GM21381 (cell line): Measurements from ENCODE around the gene GGACT.

Experiments
- ATAC-seq: cut with Tn5 transposase; IDR thresholded peaks from one replicate; pipeline ENCODE4 v1.9.1; 2021; ENCODE audit warnings: mild to moderate bottlenecking, moderate library complexity; ENCODE audit not compliant: unreplicated experiment

The GGACT gene

DNA sequence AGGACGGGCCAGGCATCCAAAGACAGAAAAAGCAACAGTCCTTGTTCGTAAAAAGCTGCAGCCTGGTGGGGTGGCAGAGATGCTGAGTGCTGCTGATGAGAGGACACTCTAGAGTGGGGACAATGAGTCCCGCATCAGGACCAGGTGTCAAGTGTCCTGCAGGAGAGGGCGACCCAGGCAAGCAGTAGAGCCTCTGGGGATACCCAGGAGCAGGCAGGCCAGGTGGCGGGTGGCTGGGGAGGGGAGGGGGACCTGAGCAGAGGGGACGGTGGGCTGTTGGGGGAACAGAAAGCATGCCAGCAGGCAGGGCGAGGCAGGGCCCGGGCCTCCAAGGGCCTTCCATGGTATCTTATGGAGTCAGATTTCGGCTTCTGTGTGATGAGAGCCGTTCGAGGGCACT, 35.8 kb downstream of the GGACT start:
- ATAC-seq, result no peak

DNA sequence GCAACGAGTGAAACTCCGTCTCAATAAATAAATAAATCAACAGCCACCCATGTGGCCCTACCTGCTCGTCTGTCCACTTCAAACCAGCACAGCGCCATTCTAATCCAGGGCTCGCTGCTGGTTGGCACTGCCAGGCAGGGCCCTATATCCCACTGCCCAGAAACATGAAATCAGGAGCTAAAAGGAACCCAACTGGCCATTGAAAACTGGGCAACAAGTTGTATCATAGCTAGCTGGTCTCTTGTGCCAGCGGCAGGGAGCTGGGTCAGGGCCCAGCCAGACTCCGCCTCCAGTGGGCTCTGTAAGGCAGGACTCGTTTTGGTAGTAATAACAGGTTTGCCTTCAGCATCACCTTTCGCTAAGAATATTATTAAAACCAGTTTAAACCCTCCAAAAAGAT, 39.3 kb downstream of the GGACT start:
- ATAC-seq, result no peak

DNA sequence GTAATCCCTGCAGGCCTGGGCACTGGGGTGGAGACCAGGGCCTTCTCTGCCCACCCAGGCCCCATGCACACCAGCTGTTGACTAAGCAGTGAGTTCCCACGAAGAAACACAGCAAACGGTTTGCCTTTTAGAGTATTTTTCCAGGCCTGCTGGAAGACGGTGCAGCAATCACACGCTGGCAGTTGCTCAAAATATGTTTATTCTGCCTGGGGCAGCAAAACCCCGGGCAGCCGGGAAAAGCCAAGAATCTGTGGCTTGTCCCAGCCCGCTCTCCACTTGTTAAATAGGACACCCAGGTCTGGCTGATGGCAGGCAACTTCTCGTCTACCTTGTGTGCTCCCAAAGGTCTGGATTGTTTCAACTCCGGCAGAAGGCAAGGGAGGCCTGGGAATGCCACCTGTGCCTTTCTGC, 40.8 kb downstream of the GGACT start:
- ATAC-seq, result no peak

DNA sequence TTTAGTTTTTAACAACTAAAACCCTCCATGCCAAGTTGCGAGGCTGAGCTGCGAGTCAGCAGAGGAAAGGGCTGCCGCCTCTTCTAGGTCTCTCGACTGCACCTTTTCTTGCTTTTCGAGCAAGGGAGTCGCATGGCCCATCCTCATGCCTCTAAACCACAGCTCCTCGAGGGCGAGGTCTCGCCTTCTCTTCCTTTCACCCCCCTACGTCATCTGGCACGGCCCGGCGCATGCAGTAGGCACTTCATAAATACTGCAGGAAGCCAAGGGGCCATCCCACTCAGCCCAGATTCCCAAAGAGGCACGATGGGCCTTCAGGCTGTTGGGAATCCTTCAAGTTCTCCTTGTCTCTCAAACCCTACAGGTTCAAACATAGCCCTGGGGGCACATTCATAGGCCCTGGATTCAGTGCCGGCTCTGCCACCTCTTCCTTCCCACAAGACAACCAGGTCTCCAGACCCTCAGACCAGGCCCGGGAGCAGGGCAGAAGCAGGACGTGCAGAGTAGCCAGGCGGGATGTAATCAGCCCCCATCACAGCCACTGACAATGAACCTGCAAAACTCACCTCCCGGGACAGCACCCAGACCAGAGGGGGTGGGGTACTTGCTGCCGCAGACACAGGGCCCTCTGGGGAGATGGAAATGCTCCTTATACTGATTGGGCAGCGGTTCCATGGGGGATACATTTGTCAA, 41.7 kb downstream of the GGACT start:
- ATAC-seq, result no peak

DNA sequence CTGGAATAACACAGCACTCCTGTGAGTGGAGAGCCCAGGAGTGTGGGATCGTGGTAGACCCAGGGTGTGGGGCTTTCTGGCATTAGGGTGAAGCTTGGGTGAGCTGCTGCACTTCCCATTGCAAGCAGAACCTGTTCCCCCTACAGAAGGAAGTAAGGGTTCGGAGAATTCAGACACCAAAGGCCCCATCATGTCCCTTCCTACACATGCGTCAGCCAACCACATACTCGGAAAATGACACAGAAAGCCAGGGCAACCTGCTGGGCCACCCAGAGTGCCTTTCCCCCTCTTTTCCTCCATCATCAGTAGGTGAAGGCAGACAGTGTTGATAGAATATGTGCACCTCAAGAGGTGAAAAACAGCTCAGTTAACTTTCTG, 42.9 kb downstream of the GGACT start:
- no peak for ATAC-seq

DNA sequence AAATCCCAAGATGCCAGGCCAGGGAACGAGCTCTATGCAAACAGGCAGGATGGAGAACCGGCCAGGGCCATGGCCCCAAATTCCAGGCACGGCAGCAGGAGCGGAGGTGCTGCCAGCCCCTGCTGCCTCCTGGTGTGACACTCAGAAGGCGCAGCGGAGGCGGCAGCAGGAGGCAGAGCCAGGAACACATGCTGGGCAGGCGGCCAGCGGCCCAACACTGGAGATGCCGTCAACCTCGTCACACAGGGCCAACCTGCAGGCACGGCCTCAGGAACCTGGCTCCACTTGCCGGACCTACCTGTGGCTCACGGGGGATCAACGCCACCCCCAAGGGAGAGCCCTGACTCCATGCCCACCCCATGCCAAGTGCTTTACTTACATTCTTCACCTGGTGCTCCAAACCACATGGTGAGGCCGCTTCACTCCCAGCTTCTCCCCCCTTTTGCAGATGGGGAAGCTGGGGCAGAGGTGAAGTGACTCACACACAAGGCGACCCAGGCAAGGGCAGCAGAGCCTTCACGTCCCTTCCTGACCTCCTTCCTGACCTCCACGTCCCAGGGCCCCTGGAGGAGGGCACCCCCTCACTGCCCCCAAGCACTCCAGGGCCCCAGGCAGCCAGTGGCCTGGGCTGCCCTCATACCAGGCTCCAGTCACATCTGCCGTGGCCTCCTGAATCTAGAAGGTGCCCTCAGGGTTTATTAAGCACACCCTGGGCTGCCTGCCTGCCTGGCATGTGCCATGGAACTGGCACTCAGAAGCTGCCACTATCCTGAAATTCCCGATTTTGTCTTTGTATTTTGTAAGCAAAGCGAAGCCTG, 43.5 kb downstream of the GGACT start:
- ATAC-seq, result no peak

DNA sequence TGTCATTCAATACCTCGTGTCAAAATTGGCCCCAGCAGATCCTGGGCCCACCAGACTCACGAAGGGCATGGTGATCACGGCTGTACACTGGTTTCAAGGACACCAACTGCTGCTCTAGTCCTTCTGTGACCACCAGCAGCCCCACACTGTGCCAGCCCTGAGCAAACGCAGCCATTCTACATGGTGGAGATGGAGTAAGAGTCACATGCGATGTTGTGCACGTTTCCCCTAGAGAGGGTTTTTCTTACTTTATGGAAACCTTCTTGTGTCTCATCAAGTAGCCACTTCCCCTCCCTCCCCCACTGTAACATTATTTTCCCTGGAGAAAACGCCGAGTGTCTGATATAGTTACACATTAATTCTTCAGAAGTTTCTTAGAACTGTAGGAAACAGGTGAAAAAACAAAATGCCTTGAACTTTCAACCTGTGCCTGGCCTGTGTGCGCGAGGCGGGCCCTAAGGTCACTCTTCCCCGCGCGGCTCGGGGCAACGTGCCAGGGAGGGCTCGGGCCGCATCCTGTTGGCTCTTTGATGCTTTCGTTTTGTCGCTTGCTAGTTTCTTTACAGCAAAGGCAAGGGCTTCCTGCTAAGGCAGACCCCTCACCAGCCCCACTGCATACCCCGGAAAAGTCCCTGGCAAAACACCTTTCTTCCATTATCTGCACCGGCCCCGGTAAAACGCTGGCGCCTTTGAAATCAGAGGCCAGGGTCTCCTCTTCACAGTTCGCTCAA, 44.6 kb downstream of the GGACT start:
- no peak for ATAC-seq

DNA sequence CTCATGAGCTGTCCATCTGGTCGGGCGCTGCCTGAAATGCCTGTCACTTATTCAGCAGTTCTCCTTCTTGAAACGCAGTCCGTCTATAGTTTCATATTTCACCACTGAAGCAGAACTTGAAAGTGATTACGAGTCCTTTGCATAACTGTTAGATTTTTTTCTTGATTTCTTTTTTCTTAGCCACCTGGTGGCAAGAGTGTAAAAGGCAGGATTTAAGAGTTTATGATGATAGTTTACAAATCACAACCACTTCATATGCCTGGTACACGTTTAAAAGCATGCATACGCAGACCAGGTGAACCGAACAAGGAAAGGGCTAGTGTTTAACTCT, 45.8 kb downstream of the GGACT start:
- ATAC-seq, result peak; percentile 91

DNA sequence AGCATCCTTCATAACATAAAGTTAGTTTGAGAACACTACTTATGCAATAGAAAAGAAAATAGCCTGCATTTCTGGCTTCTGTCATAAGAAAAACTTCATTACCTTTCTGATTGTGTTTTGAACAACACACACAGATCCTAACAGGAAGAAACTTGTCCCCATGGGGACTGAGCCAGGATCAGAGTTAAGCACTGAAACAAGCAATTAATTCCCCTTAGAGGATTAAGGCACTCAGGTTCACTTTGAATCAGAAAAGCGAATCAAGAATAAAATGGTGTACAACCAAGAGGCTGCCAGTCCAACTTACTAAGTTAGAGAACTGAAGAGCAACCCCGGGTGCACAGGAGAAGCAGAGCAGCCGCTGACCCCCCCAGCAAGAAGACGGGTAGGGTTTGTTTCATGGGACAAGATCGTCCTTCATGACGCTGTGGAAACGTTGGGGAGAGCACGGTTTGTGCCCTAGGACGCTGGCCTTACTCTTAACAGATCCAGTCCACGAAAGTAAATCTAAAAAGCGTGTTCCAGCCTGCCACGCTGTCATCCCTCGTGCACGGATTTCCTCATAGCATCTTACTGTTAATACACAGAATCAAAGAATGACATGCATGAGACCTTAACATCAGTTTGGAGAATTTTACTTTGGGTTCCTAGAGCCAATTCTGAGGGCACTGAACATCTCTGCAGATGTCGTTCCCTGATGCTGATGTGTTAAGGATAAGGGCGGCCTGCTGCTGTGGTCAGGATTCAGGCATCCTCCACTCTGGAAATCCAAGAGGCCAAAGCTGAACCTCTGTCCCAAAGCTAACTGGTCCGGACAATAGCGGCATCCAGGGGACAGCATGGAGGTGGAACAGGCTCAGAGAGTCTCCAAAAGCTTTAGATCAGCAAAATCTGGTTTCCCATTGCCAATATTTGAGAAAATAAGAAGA, 46.4 kb downstream of the GGACT start:
- ATAC-seq, result no peak

DNA sequence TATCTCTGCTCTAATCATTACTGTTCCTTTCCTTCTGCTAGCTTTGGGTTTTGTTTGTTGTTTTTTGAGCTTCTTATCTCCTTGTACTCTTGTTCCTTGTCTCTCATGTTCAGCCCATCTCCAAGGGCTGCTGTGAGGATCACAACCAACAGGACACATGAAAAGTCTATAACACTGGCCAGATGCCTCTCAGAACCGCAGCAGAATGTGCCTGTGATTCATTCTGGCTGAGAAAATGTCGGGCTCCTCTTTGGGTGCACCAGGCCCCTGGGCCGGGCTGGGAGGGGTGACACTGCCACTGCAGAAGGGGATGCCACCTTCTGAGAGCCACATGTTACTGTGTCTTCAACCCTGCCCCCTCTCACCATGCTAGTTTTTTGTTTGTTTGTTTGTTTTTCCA, 48.0 kb downstream of the GGACT start:
- ATAC-seq, result no peak

DNA sequence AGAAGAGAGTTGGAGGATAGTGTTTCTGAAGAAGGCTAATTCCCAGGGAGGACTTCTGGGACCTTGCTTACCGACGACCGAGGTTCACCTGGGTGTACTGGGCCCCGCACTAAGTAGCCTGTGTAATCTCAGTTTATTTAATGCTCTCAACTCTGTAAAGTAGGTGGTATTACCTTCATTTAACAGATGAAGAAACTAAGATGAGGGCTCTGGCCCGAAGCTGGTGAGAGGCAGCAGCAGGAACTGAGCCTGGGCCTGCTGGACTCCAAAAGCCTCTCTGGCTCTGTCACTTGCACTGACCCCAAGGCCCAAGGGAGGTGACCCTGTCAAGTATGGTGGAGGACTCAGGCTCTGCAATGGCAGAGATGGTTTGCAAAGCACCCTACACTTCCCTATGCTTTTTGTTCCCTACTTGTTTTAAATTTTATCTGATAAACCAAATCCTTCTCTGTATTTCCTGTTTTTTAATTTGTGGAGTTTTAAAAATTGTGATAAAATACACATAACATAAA, 50.6 kb downstream of the GGACT start:
- no peak for ATAC-seq

DNA sequence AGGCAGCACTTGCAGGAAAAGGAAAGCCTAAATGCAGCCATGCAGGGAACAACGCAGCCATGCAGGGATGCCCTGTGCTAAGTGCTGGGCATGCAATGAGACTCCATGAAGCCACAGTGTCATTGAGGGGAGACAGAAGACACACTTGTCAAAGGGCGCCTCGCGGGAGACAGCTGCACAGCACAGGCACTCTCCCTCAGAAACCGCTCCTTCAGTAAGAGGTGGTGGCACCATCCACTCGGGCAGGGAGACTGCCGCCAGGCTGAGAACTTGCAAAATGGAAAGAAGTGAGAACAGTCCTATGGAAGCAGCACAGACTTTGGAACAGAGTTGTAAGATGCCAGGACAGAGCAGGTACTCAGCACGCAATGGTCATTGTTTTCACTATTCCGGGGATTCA, 51.1 kb downstream of the GGACT start:
- ATAC-seq, result no peak

DNA sequence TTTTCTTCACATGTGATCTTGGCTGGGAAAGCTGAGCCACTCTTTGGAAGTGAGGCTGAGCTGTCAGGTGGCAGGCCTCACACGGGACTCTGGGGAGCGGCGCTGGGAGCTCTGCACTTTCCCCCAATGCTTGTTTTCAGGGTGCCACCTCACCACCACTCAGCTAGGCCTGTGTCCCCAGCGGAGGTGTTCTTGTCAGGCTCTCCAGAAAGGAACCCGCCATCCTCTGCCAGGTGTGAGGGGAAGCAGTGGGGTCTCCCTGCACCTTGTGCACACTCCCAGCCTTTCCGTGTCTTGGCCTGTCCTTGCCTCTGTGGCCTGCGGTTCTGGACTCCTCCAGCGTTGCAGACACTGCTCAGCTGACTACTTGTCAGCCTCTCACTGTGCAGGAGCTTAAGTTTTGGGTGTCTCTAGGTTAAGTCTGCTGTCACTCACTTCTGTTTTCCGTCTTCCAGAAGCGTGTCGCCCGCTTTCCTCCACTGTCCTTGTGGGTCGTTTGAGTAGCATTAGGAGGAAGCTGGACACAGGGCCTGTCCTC, 51.9 kb downstream of the GGACT start:
- no peak for ATAC-seq

DNA sequence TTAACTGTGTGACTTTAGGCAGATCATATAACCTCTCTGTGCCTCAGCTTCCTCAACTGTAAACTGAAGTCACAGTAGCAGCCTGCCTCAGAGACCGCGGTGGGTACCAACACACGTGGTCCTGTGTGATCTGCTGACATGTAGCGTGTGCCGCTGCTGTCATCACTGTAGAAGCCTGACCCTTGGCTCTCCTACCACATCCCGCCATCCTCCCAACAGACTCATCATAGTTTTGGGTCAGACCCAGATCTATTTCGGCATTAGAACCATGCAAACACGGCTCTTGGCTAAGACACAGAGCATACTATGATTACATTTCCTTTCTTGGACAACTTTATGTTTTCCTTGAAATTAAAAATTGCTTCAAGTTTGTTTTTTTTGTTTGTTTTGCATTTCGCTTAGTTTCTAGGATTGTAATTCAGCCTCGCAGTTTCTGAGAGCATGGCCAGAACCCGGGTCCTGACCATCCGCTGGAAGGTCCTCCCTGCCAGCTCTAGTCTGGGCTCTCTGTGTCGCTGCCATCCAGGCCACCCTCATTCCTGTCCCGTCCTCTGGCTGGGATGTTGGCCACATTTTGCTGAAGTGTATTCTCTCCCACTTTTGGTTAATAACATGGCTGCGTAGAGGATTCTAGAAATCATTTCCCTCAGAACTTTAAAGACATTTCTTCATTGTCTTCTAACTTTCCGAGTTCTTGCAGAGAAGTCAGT, 53.0 kb downstream of the GGACT start:
- ATAC-seq, result no peak

DNA sequence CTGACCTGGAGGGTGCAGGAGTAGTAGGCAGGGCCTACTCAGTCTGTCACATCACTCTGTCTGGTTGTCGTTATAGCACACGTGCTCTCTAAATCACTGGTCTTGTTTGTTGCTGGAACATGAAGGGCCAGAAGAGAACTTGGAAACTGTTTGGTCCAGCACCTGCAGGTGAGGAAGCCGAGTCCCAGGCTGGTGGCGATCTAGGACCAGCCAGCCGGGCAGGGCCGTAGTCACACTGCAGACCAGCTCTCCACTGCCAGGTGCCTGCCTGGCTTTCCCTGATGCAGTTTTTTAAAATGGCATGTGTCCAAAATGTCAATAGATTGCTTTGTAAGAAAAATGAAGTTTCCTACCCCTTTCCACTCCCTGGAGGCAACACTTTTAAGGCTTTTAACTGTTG, 53.7 kb downstream of the GGACT start:
- ATAC-seq, result no peak

DNA sequence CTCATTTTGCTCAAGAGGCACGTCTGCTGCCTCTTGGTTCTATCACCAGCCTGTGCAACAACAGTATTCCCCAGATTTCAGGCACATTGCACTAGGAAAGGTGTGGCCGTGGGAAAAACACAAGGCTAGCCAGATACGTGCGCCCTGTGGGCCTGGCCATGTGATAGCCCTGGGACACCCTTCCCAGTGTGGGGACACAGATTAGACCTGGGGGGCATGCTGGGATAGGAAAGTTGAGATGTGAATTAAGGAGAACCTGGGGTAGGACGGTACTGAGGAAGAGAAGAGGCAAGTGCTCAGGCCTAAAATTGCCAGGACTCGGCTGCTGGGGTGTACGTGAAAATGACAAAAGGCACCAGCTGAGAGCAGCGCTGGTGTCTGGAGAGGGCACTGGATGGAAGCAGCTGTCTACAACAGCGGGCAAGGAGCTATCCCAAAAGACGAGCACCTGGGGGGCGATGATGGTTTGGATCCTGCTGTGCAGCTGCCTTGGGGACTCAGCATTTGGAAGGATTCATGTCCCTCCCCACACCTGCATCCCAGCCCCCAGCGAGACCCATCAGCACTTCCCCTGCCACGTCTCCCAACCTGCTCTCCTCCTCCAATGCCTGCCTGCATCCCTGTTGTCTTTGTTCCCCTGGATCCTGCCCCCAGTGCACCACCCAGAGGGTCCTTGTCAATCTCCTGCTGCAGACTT, 54.3 kb downstream of the GGACT start:
- no peak for ATAC-seq

DNA sequence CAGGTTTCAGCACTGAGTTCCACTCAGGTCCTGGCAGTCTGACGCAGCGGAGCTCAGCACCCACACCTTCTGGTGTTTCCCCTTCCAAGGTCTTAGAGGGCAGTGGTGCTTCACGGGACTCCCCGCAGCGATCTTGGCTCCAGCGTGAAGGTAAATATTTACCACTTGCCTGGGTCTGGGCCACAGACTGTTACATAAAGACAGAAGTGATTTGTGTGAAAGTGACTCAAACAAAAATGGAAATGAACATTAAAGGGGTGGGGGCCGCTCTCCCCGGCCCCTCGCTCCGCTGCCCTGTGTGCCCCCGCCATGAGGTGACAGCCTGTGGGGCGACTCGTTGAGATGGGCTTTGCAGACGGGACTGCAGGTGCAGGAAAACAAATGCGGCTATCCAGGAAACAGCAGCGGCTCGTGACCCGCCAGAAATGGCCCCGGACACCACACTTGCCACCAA, 55.0 kb downstream of the GGACT start:
- no peak for ATAC-seq

DNA sequence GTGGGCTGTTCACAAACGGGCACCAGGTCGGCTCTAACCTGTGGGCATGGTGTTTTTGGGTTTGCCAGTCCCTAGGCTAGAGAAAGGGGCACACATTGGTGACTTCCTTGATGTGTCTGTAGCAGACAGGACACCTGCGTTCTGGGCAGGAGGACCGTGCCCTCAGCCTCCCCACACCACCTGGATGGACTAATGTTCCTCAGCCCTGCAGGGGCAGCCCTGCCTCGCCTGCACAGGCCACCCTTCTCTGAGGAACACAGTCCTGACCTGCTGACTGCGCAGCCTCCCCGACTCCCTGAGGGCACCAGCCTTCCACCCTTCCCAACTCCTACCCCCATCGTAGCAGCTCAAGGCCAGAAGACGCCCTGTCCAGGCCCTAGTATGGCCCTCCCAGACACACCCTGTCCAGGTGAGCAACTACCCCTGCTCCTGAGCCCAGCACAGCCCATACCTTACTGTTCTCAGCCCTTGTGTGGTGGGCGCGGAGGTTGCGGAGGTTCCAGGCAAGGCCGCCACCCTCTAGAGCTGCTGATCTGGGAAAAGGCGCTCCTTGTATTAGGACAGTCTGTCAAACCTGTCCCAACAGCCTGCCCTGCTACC, 55.7 kb downstream of the GGACT start:
- no peak for ATAC-seq
